GM12878 (cell line): ENCODE data around the gene POC5.

ENCODE experiments used
- CBX3 ChIP-seq: fragments of 200-600 bp; sonication (generic); IDR thresholded peaks from 2 replicates; pipeline ENCODE4 v1.6.1; 2016; ENCODE audit warnings: low read depth, borderline replicate concordance
- CBX5 ChIP-seq: sonication (generic); IDR thresholded peaks from 2 replicates; pipeline ENCODE4 v1.6.1; 2016; ENCODE audit warnings: low read depth, moderate library complexity, mild to moderate bottlenecking, inconsistent platforms
- EP300 ChIP-seq, 2 experiments: fragments of 150-350 bp in 1 of 2; IDR thresholded peaks; 2 replicates each; pipeline ENCODE4 v1.6.1; 2011 to 2012; ENCODE audit warnings: low read depth in 2 of 2, low read length in 2 of 2, borderline replicate concordance in 1 of 2, improper control_type of control experiment in 1 of 2, inconsistent platforms in 1 of 2; ENCODE audit not compliant: control insufficient read depth in 1 of 2
- FOS ChIP-seq: IDR thresholded peaks from 3 replicates; pipeline ENCODE4 v1.6.1; 2011; ENCODE audit warnings: borderline replicate concordance; ENCODE audit not compliant: insufficient read length; ENCODE audit errors: extremely low read depth
- HCFC1 ChIP-seq: fragments of 150-350 bp; IDR thresholded peaks from 2 replicates; pipeline ENCODE4 v1.6.1; 2014; ENCODE audit warnings: low read length
- SIX5 ChIP-seq: IDR thresholded peaks from 2 replicates; pipeline ENCODE4 v1.6.1; 2011; ENCODE audit warnings: mild to moderate bottlenecking, low read depth, low read length, moderate library complexity; ENCODE audit not compliant: severe bottlenecking
- SMAD1 ChIP-seq: fragments of 450-650 bp; IDR thresholded peaks from 2 replicates; pipeline ENCODE4 v1.6.1; 2018; ENCODE audit warnings: mild to moderate bottlenecking, low read depth; ENCODE audit not compliant: partially characterized antibody
- SP1 ChIP-seq: IDR thresholded peaks from one replicate; pipeline ENCODE4 v1.6.1; 2011; ENCODE audit warnings: low read depth, low read length
- TCF12 ChIP-seq: IDR thresholded peaks from 2 replicates; pipeline ENCODE4 v1.6.1; 2011; ENCODE audit warnings: low read depth, mild to moderate bottlenecking, low read length
- ZZZ3 ChIP-seq: IDR thresholded peaks from 2 replicates; pipeline ENCODE4 v1.6.1; 2011; ENCODE audit warnings: low read depth; ENCODE audit not compliant: control insufficient read depth, insufficient read length
- TF ChIP-seq, protein P1 (sequence below): IDR thresholded peaks from 2 replicates; pipeline ENCODE4 v1.6.1; 2012; ENCODE audit warnings: low read depth, low read length, improper control_type of control experiment
- TF ChIP-seq, protein P2 (sequence below), 3 experiments: IDR thresholded peaks in 2 of 3; conservative IDR thresholded peaks in 1 of 3; 2 replicates each; pipeline ENCODE4 v1.5.1; 2011; ENCODE audit warnings: low read depth in 3 of 3, low read length in 3 of 3, mild to moderate bottlenecking in 3 of 3, control low read depth in 2 of 3, moderate library complexity in 2 of 3, inconsistent platforms in 1 of 3, mixed read lengths in 1 of 3; ENCODE audit not compliant: control insufficient read depth in 2 of 3, insufficient read depth in 1 of 3; ENCODE audit errors: extremely low read depth in 1 of 3
- TF ChIP-seq, protein P3 (sequence below): IDR thresholded peaks from 2 replicates; pipeline ENCODE4 v1.6.1; 2012; ENCODE audit warnings: mild to moderate bottlenecking, low read depth, low read length
- TF ChIP-seq, protein P4 (sequence below): IDR thresholded peaks from 2 replicates; pipeline ENCODE4 v1.6.1; 2011; ENCODE audit warnings: low read depth, mild to moderate bottlenecking, low read length, moderate library complexity, borderline replicate concordance; ENCODE audit errors: extremely low read depth

- TF ChIP-seq TCF12 (no peak), SP1 (no peak), FOS (no peak), EP300 (IDR thresholded peaks at IDR 0.05; ENCODE audit: borderline replicate concordance in 1 of 2, control insufficient read depth in 1 of 2, low read depth in 2 of 2, low read length in 2 of 2) (no peak), CBX3 (no peak), SIX5 (no peak), HCFC1 (no peak), SMAD1 (no peak), CBX5 (no peak), ZZZ3 (no peak)
- TF ChIP-seq, protein P1, sequence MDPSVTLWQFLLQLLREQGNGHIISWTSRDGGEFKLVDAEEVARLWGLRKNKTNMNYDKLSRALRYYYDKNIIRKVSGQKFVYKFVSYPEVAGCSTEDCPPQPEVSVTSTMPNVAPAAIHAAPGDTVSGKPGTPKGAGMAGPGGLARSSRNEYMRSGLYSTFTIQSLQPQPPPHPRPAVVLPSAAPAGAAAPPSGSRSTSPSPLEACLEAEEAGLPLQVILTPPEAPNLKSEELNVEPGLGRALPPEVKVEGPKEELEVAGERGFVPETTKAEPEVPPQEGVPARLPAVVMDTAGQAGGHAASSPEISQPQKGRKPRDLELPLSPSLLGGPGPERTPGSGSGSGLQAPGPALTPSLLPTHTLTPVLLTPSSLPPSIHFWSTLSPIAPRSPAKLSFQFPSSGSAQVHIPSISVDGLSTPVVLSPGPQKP, result no peak
- TF ChIP-seq, protein P2, sequence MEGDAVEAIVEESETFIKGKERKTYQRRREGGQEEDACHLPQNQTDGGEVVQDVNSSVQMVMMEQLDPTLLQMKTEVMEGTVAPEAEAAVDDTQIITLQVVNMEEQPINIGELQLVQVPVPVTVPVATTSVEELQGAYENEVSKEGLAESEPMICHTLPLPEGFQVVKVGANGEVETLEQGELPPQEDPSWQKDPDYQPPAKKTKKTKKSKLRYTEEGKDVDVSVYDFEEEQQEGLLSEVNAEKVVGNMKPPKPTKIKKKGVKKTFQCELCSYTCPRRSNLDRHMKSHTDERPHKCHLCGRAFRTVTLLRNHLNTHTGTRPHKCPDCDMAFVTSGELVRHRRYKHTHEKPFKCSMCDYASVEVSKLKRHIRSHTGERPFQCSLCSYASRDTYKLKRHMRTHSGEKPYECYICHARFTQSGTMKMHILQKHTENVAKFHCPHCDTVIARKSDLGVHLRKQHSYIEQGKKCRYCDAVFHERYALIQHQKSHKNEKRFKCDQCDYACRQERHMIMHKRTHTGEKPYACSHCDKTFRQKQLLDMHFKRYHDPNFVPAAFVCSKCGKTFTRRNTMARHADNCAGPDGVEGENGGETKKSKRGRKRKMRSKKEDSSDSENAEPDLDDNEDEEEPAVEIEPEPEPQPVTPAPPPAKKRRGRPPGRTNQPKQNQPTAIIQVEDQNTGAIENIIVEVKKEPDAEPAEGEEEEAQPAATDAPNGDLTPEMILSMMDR (IDR thresholded peaks at IDR 0.05 in 2 of 3, conservative IDR thresholded peaks at IDR 0.05 in 1 of 3; ENCODE audit: control insufficient read depth in 2 of 3, extremely low read depth in 1 of 3, insufficient read depth in 1 of 3, low read depth in 3 of 3, low read length in 3 of 3), result no peak
- TF ChIP-seq, protein P3, sequence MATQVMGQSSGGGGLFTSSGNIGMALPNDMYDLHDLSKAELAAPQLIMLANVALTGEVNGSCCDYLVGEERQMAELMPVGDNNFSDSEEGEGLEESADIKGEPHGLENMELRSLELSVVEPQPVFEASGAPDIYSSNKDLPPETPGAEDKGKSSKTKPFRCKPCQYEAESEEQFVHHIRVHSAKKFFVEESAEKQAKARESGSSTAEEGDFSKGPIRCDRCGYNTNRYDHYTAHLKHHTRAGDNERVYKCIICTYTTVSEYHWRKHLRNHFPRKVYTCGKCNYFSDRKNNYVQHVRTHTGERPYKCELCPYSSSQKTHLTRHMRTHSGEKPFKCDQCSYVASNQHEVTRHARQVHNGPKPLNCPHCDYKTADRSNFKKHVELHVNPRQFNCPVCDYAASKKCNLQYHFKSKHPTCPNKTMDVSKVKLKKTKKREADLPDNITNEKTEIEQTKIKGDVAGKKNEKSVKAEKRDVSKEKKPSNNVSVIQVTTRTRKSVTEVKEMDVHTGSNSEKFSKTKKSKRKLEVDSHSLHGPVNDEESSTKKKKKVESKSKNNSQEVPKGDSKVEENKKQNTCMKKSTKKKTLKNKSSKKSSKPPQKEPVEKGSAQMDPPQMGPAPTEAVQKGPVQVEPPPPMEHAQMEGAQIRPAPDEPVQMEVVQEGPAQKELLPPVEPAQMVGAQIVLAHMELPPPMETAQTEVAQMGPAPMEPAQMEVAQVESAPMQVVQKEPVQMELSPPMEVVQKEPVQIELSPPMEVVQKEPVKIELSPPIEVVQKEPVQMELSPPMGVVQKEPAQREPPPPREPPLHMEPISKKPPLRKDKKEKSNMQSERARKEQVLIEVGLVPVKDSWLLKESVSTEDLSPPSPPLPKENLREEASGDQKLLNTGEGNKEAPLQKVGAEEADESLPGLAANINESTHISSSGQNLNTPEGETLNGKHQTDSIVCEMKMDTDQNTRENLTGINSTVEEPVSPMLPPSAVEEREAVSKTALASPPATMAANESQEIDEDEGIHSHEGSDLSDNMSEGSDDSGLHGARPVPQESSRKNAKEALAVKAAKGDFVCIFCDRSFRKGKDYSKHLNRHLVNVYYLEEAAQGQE, result no peak
- TF ChIP-seq, protein P4, sequence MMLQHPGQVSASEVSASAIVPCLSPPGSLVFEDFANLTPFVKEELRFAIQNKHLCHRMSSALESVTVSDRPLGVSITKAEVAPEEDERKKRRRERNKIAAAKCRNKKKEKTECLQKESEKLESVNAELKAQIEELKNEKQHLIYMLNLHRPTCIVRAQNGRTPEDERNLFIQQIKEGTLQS, result no peak
Measured at GRCh38 chr5:75727931-75728330, 10.7 kb upstream of the POC5 start.
